Body of pancreas (tissue), 4 donors: ENCODE data around the gene TDRD7.

ENCODE experiments used
- POLR2A ChIP-seq, 3 donors: fragments of 450-650 bp; IDR thresholded peaks; one replicate each; pipeline ENCODE4 v1.6.1; 2016; ENCODE audit warnings: antibody characterized with exemption in 3 of 3, mild to moderate bottlenecking in 2 of 3
- TF ChIP-seq, protein P1 (sequence below), 7 experiments: fragments of 450-650 bp in 4 of 7; fragments of 200-600 bp in 3 of 7; sonication (generic) in 3 of 7; IDR thresholded peaks; one replicate each; pipeline ENCODE4 v1.5.1; 2016 to 2019; ENCODE audit warnings: antibody characterized with exemption in 7 of 7

DNA sequence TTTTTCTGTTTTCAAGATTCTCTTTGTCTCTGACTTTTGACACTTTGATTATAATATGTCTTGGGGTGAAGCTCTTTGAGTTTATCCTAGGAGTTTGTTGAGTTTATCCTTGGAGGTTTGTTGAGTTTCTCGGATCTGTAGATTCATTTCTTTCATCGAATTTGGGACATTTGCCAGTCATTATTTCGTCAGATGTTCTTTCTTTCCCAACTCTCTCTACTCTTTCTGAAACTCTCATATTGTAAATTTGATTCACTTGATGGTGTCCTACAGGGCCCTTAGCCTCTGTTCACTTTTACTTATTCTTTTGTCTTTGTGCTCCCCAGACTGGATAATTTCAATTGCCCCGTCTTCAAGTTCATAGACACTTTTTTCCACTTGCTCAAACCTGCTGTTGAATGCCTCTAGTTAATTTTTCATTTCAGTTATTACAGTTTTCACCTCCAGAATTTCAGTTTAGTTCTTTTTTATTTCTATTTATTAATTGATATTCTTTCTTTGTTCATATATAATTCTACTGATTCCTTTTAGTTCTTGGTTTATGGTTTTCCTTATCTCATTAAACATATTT is 8.1 kb upstream of the TDRD7 start:
- TF ChIP-seq, protein P1, sequence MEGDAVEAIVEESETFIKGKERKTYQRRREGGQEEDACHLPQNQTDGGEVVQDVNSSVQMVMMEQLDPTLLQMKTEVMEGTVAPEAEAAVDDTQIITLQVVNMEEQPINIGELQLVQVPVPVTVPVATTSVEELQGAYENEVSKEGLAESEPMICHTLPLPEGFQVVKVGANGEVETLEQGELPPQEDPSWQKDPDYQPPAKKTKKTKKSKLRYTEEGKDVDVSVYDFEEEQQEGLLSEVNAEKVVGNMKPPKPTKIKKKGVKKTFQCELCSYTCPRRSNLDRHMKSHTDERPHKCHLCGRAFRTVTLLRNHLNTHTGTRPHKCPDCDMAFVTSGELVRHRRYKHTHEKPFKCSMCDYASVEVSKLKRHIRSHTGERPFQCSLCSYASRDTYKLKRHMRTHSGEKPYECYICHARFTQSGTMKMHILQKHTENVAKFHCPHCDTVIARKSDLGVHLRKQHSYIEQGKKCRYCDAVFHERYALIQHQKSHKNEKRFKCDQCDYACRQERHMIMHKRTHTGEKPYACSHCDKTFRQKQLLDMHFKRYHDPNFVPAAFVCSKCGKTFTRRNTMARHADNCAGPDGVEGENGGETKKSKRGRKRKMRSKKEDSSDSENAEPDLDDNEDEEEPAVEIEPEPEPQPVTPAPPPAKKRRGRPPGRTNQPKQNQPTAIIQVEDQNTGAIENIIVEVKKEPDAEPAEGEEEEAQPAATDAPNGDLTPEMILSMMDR (IDR thresholded peaks at IDR 0.05) = no peak
- TF ChIP-seq POLR2A (IDR thresholded peaks at IDR 0.05) = no peak
